ENCODE results near the gene FGF2.
"Not testable (repeated sequence)": the region's sequence is repeated elsewhere in the genome, so short reads cannot be mapped to it uniquely, and the experiment has no call there.

DNA sequence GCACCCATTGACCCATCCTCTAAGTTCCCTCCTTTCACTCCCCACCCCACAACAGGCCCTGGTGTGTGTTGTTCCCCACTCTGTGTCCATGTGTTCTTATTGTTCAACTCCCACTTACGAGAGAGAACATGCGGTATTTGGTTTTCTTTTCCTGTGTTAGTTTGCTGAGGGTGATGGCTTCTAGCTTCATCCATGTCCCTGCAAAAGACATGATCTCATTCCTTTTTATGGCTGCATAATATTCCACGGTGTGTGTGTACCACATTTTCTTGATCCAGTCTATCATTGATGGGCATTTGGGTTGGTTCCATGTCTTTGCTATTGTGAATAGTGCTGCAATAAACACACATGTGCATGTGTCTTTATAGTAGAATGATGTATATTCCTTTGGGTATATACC, 41.6 kb downstream of the FGF2 start:
- TF ChIP-seq, protein P1, sequence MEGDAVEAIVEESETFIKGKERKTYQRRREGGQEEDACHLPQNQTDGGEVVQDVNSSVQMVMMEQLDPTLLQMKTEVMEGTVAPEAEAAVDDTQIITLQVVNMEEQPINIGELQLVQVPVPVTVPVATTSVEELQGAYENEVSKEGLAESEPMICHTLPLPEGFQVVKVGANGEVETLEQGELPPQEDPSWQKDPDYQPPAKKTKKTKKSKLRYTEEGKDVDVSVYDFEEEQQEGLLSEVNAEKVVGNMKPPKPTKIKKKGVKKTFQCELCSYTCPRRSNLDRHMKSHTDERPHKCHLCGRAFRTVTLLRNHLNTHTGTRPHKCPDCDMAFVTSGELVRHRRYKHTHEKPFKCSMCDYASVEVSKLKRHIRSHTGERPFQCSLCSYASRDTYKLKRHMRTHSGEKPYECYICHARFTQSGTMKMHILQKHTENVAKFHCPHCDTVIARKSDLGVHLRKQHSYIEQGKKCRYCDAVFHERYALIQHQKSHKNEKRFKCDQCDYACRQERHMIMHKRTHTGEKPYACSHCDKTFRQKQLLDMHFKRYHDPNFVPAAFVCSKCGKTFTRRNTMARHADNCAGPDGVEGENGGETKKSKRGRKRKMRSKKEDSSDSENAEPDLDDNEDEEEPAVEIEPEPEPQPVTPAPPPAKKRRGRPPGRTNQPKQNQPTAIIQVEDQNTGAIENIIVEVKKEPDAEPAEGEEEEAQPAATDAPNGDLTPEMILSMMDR (conservative IDR thresholded peaks at IDR 0.05; ENCODE audit: low read depth, low read length): not testable (repeated sequence)
- TF ChIP-seq EZH2 (IDR thresholded peaks at IDR 0.05; ENCODE audit: borderline replicate concordance, low read depth, low read length, poor library complexity, severe bottlenecking): not testable (repeated sequence)
